GM18508 (cell line): ENCODE results near the gene LAMA2.

Source experiments
- ATAC-seq: cut with Tn5 transposase; IDR thresholded peaks from one replicate; pipeline ENCODE4 v1.9.1; 2021; ENCODE audit warnings: moderate number of reproducible peaks; ENCODE audit not compliant: insufficient read depth, unreplicated experiment

LAMA2 gene

GRCh38 chr6:129498541-129498940 is 615.6 kb downstream of the LAMA2 start:
- ATAC-seq, result no peak

DNA sequence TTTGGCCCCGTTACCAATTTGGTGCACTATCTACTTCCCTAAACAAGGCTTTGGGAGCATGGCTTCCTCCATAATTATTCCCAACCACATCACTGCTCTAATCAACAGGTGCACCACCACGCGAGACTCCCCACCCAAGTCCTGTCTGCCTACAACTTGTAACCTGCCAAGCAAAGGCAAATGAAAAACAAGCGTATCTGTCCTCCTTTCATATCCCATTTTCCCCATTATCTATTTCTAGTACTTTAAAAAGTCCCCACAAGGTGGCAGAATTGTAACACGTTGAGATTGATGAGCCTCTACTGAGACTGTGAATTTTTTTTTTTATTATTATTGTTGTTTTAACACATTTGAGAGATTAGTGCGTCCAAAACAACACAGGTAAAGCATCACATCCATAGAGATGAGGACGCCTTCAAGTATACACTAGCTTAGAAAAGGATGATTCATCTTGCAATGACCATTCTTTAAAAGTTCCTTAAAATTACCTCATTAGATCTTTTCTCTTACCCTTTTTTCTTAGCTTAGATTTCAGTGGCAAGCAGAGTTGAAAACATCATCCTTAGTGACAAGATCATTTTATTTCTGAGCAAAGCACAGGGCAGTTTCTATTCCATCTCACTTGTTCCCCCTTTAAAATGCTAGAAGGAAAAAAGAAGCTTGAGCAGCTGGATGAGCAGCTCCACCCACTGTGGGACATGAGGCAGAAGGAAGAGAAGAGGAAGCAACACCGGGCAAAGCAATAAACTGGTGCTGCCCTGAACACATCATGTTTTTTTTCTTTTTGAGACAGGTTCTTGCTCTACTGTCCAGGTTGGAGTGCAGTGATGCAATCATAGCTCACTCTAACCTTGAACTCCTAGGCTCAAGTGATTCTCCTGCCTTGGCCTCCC is 616.3 kb downstream of the LAMA2 start:
- ATAC-seq, result peak; percentile 60

- ATAC-seq, result no peak
Measured at GRCh38 chr6:129499843-129500219, 616.9 kb downstream of the LAMA2 start.

DNA sequence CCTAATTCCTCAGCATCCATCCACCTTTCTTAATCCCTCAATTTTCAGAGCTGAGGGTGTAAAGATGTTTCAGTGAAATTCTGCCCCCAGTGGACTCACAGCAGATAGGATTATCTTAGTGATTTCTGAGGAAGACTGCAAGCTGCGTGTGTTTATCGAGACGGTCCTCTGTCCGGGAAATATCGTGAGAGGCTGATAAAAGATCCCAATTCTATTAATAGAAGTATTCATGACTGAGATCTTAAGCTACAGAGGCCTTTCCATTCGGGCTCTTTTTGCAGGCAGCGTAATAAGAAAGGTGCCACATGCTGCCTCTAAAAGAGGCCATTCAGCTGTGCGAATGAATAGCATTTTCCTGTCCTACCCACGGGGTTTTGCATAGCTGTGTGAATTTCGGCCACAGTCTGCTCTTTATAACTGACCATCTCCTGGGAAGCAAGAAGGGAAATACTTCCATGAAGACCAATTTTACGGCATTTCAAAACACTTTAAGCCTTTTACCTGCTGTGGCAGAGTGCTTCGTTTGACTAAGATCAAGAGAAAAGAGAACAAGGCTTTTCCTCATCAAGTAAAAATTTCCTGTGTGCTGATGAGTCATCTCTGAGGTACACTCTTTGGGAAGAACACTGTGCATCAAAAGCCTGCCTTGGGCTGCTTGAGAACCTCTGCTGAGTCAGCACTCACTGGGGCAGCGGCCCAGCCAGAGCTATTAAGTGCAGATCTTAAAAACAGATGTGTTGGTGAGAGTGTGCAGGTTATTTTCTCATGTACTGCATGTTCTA is 618.2 kb downstream of the LAMA2 start:
- ATAC-seq, result no peak

DNA sequence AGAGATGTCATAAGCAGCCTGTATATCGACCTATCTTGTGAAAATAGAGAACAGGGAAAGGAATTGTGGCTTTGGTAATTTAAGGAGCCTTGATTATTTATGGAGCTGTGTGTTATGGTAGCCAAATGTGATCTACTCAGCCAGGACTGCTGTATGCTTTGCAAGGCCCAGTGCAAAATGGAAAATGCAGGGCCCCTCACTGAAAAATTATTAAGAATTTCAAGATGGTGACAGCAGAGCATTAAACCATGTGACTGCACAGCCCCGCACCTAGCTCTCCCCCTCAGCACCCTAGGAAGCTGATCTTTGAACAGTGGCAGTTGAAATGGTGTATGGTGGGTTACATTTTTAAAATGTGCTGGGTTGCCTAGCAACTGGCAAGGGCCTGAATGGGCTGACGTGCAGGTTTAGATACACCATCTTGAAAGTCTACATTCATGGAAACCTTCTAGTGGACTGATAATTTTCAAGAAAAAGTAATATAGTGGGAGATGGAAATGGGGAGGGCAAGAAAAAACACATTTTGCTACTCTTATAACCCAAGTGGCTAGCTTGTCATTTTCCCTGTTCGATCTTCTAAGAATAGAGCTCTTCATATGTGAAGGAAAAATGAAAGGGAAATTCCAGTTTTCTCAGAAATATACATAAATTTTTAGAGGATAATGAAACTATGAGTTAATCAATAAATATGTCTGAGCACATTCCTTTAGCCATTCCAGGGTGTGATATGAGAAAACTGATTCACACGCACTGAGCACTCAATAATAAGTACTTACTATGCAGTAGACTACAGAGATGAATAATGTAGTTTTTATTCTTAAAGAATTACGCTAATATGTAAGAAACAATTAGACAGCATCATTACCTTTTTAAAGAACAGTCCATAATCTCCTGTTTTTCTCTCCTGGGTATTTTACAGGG is 619.1 kb downstream of the LAMA2 start:
- no peak for ATAC-seq

- no peak for ATAC-seq
Measured at GRCh38 chr6:129504456-129504855, 621.5 kb downstream of the LAMA2 start.

- no peak for ATAC-seq
Measured at GRCh38 chr6:129507059-129507807, 624.3 kb downstream of the LAMA2 start.

GRCh38 chr6:129507846-129508245 is 624.9 kb downstream of the LAMA2 start:
- no peak for ATAC-seq

DNA sequence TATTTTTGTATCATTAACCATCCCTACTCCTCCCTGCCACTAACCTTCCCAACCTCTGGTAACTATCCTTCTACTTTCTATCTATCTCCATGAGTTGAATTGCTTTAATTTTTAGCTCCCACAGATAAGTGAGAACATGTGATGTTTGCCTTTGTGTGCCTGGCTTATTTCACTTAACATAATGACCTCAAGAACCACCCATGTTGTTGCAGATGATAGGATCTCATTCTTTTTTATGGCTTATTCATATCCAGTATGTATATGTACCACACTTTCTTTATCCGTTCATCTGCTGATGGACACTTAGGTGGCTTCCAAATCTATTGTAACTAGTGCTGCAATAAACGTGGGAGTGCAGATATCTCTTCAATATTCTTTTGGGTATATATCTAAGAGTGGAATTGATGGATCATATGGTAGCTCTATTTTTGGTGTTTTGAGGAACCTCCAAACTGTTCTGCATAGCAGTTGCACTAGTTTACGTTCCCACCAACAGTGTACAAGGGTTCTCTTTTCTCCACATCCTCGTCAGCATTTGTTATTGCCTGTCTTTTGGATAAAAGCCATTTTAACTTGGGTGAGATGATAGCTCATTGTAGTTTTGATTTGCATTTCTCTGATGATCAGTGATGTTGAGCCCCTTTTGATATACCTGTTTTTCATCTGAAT is 625.7 kb downstream of the LAMA2 start:
- no peak for ATAC-seq

GRCh38 chr6:129510950-129511349 is 628.0 kb downstream of the LAMA2 start:
- ATAC-seq, result no peak

DNA sequence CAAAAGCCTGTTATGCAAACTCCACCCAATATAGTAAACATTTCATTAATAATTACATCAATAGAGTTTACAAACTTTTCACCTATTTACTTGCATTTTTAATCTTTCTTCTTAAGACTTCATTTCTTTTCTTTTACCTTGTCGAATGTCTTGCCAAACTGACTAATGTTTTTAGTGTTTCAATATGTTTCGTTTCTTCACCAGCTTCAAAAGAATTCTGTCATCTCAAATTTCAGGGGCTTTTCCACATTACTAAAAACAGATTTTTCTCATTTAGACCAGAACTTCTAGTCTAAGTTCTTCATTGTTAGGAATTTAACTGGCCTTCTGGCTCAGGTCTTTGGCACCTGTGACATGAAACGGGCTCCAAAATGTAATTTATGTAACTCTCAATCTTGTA is 630.5 kb downstream of the LAMA2 start:
- ATAC-seq, result no peak

DNA sequence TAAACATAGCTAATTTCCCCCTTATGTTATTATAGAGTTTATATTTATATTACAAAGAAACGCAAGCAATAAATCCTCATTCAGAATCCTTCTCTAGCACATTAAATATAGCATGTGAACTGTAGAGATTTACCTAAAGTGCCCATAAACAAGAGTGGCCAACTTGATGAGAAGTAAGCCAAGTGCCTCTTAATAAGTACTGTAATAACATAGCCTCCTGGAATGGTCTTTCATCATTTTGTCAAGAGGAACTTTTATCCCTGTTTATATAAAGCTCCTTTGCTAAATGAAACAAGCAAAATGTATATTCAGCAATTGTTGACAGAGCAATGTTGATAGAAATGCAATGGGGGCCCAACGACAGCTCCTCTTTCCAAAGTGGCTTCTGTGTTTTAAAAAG is 632.1 kb downstream of the LAMA2 start:
- ATAC-seq, result no peak

DNA sequence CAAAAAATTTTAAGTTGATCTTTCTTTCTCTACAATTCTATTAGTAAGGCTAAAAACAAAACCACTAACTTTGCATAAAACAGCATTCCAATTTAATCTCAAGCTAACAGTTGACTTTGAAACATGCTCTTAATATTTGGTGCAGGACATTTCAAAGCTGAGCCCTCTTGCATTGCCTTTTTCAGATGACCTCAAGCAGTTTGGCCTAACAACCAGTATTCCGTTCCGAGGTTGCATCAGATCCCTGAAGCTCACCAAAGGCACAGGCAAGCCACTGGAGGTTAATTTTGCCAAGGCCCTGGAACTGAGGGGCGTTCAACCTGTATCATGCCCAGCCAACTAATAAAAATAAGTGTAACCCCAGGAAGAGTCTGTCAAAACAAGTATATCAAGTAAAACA is 633.1 kb downstream of the LAMA2 start:
- ATAC-seq, result no peak

DNA sequence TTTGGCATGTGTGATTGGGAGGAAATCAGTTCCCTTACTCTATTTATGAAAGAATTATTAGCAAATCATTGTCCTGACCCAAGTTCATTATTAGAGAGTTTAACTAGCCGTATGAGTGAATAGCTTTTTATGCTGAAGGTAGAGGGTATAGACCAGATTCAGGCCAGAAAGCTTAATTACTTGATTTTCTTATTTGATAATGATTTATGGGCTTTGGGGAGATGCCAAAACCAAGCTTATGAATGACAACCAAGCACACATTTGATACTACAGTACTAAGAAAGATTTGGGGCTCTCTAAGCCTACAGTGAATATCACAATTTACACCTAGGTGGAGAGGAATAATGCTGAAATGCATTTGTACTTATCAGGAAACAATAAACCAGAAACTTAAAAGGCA is 633.8 kb downstream of the LAMA2 start:
- ATAC-seq, result no peak

DNA sequence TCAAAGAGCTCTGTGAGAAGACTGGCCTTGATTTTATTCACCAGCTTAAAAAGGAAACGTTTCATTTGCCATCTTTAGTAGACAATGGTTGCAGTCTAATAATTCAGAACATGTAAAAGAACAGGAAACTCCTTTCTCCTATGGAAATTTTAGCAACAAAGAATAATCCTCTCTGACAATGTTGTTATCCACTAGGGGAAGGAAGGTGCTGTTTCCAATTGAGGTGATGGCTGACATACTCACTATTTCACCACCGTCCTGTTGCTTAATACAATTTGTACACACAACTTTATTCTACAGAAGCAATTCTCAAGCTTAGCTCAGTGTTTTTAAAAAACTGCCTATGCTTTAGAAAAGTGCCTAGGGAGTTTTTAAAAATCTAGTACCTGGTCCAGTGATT is 634.4 kb downstream of the LAMA2 start:
- no peak for ATAC-seq

GRCh38 chr6:129519750-129520149 is 636.8 kb downstream of the LAMA2 start:
- ATAC-seq, result no peak

DNA sequence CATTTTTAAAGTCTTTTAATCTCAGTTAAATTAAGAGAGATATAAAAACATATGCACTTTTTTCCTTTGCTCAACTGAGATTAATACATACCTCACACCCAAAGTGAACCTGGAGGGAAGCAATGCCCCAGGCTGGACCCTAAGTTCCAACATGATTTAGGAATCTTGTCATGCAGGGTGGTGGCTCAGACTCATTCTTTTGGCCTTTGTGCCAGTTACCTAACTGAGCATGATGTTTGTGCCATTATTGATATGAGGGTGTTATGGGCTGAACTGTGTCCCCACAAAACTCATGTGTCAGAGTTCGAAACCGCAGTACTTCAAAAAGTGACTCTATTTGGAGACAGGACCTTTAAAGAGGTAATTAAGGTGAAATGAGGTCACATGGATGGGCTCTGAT is 639.0 kb downstream of the LAMA2 start:
- ATAC-seq, result no peak

- no peak for ATAC-seq
Measured at GRCh38 chr6:129523816-129524215, 640.9 kb downstream of the LAMA2 start.

GRCh38 chr6:129525055-129525454 is 642.1 kb downstream of the LAMA2 start:
- ATAC-seq, result no peak
